GM23248 (cell line): ENCODE results near the gene PACSIN1.

ENCODE experiments used
- EZH2 ChIP-seq: fragments of 200-600 bp; sonication (generic); IDR thresholded peaks from 2 replicates; pipeline ENCODE4 v1.6.1; 2018; ENCODE audit warnings: antibody characterized with exemption, mild to moderate bottlenecking; ENCODE audit not compliant: insufficient read depth, poor library complexity, severe bottlenecking
- EZH2phosphoT487 ChIP-seq: fragments of 200-600 bp; sonication (generic); IDR thresholded peaks from 2 replicates; pipeline ENCODE4 v1.6.1; 2018; ENCODE audit warnings: antibody characterized with exemption, moderate library complexity, mild to moderate bottlenecking, low read depth; ENCODE audit not compliant: insufficient read depth

GRCh38 chr6:34553146-34553545, 87.3 kb downstream of the PACSIN1 start:
- no peak for TF ChIP-seq EZH2phosphoT487
- no peak for TF ChIP-seq EZH2
